A673 (cell line): ENCODE measurements around the gene SERPINB11. TPM values are rescaled to one million over a fixed set of nuclear protein-coding genes. Genes with fewer than 3 reads are reported as not detected.

Experiments
- BruUV-seq: library from RNA; stranded (reverse); fragments of 400-500 nt; replicated peaks from 2 replicates; lab custom pipeline; 2021; lab: Mats Ljungman, UMichigan
- CTCF ChIA-PET: fragments of 300-600 bp; sonication (Branson Sonifier 250); formaldehyde crosslinking; loops from one replicate; lab custom pipeline; 2022; ENCODE audit warnings: antibody characterized with exemption; lab: Charles Lee
- POLR2A ChIA-PET: fragments of 300-600 bp; sonication (Branson Sonifier 250); formaldehyde crosslinking; loops from one replicate; lab custom pipeline; 2022; ENCODE audit warnings: antibody characterized with exemption; ENCODE audit not compliant: low non-redundant PET; lab: Charles Lee
- DNase-seq: peaks from one replicate; pipeline ENCODE4 v3.0.0-alpha.2; 2015; ENCODE audit warnings: low spot score
- H3K27ac ChIP-seq: fragments of 200-600 bp; sonication (generic); 2 replicates; pipeline ENCODE4 v1.5.1; 2016; ENCODE audit warnings: mixed run types, low read depth, mild to moderate bottlenecking, mixed read lengths, antibody characterized with exemption, low read length; ENCODE audit not compliant: poor library complexity, severe bottlenecking
- H3K27me3 ChIP-seq: fragments of 200-600 bp; sonication (generic); replicated peaks from 2 replicates; pipeline ENCODE4 v1.6.1; 2017; ENCODE audit warnings: mixed run types, low read depth, mild to moderate bottlenecking, mixed read lengths, antibody characterized with exemption, low read length; ENCODE audit not compliant: insufficient read depth, poor library complexity
- H3K36me3 ChIP-seq: fragments of 200-600 bp; sonication (generic); 2 replicates; pipeline ENCODE4 v1.6.1; 2016; ENCODE audit warnings: mixed run types, mild to moderate bottlenecking, mixed read lengths, antibody characterized with exemption, low read length; ENCODE audit not compliant: insufficient read depth, poor library complexity, severe bottlenecking
- H3K4me1 ChIP-seq: fragments of 200-600 bp; sonication (generic); 2 replicates; pipeline ENCODE4 v1.6.1; 2017; ENCODE audit warnings: mixed run types, mild to moderate bottlenecking, mixed read lengths, antibody characterized with exemption, low read length; ENCODE audit not compliant: insufficient read depth, poor library complexity, severe bottlenecking
- H3K4me3 ChIP-seq: fragments of 200-600 bp; sonication (generic); 2 replicates; pipeline ENCODE4 v1.5.1; 2016; ENCODE audit warnings: low read depth, mixed run types, mild to moderate bottlenecking, mixed read lengths, low read length; ENCODE audit not compliant: poor library complexity, severe bottlenecking
- H3K9me3 ChIP-seq: fragments of 200-600 bp; sonication (generic); 2 replicates; pipeline ENCODE4 v1.6.1; 2016; ENCODE audit warnings: mixed run types, low read depth, mild to moderate bottlenecking, mixed read lengths, antibody characterized with exemption, low read length; ENCODE audit not compliant: poor library complexity, severe bottlenecking
- CTCF ChIP-seq: fragments of 300-800, 200-600 bp; sonication (generic); conservative IDR thresholded peaks from 2 replicates; pipeline ENCODE4 v1.5.1; 2017; ENCODE audit warnings: low read depth, mild to moderate bottlenecking, antibody characterized with exemption, low read length, moderate library complexity, mixed read lengths
- EZH2 ChIP-seq: fragments of 200-600 bp; sonication (generic); IDR thresholded peaks from 2 replicates; pipeline ENCODE4 v1.6.1; 2017; ENCODE audit warnings: borderline replicate concordance, low read depth, mild to moderate bottlenecking, mixed read lengths, antibody characterized with exemption, low read length; ENCODE audit not compliant: poor library complexity, severe bottlenecking
- intact Hi-C: fragments of 100-400 bp; cut with micrococcal nuclease; formaldehyde crosslinking; loops from one replicate; pipeline ENCODE4 v1.10.0; 2022; ENCODE audit not compliant: unreplicated experiment
- total RNA-seq: library from RNA; stranded (reverse); gene quantifications from 2 replicates; pipeline ENCODE4 v1.2.3, GENCODE V29; 2021

SERPINB11 gene
- total RNA-seq, 1 experiment from 2014 or later = not detected

DNA sequence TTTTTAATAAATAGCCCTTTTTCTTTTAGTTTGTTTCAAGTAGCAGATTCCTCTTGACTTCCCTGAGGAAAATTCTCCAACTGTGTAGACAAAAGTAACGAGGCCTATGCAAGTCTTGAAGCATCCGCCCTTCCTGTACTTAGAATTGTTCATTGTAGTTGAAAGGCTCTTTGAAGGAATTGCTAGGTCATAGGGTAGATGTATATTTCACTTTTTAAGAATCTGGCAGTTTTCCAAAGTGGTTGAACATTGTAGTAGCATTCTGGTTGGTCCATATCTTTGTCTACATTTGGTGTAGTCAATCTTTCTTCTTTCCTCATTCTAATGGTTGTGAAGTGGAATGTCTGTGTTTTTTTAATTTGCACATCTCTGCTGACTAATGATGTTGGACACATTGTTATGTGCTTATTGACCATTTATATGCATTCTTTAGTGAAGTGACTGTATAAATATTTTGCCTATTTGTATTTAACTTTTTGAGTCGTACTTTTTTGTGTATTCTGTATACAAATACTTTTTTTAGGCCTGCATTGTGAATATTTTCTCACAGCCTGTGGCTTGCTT, 5.6 kb upstream of the SERPINB11 start:
- no peak for DNase-seq
- no peak for TF ChIP-seq EZH2
- TF ChIP-seq CTCF = no peak

DNA sequence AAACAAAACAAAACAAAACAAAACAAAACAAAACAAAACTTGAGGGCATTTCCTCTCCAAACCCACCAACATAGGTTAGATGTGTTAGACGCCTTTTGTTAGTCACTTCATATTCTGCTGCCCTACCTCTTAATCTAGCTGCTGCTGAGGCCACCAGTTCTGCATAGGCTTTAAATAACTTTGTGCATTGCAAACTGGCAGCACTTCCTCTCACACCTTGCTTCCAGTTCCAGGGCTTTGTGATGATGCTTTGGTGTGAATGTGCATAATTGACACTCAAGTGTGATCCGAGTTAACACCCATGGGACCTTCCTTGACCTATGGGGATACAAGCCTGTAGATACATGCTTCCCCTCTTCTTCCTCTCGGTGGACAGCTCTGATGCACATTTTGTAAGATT, 2.3 kb upstream of the SERPINB11 start:
- no TSS peak for BruUV-seq
- ChIA-PET POLR2A (no interaction called here), CTCF (no interaction called here)

More for the DNA sequence above, 5.6 kb upstream of the SERPINB11 start:
- CTCF ChIA-PET = no interaction called here
- H3K4me3 ChIP-seq = no peak overlapping the region
- intact Hi-C loops = no loop called here
- POLR2A ChIA-PET = no interaction called here
- H3K27ac ChIP-seq = no peak overlapping the region
- H3K27me3 ChIP-seq = no peaks in the 10 kb centered on the region
- no peaks in the 10 kb centered on the region for H3K36me3 ChIP-seq
- no peaks in the 10 kb centered on the region for H3K9me3 ChIP-seq
- no peaks in the 10 kb centered on the region for H3K4me1 ChIP-seq
- BruUV-seq = no TSS peak

DNA sequence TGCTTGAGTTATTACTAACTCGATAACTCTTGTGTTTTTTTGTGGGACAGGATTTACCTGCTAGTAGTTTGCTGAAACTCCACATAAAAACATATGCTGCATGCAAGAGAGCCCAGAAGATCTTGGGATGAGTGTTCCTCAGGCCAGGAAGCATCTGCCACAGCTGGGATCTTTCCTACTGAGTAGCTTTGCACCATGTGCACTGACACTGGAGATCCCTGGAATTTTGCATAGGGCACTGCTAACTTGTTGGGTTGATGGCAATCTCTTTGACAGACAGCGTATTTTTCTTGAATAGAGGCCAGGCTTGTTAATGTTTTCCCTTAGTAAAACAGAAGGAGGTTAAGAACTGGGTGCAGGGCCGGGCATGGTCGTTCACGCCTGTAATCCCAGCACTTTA, 808 bp upstream of the SERPINB11 start:
- H3K4me1 ChIP-seq = no peaks in the 10 kb centered on the region
- no peaks in the 10 kb centered on the region for H3K9me3 ChIP-seq
- ChIA-PET CTCF (no interaction called here), POLR2A (interaction anchor here (0.7 kb wide), 1 partner anchor 622 kb away, joined by 3 read pairs; no protein-coding TSS in a partner anchor)
- H3K4me3 ChIP-seq = no peak overlapping the region
- BruUV-seq = no TSS peak
- intact Hi-C loops = no loop called here
- no peaks in the 10 kb centered on the region for H3K27me3 ChIP-seq
- DNase-seq = no peak
- no peaks in the 10 kb centered on the region for H3K36me3 ChIP-seq
- no peak overlapping the region for H3K27ac ChIP-seq
- no peak for TF ChIP-seq CTCF

More for the DNA sequence above, 2.3 kb upstream of the SERPINB11 start:
- no peaks in the 10 kb centered on the region for H3K4me1 ChIP-seq
- no peaks in the 10 kb centered on the region for H3K27me3 ChIP-seq
- intact Hi-C loops = no loop called here
- H3K4me3 ChIP-seq = no peak overlapping the region
- TF ChIP-seq EZH2 (no peak), CTCF (no peak)
- no peak overlapping the region for H3K27ac ChIP-seq
- DNase-seq = no peak
- no peaks in the 10 kb centered on the region for H3K36me3 ChIP-seq
- no peaks in the 10 kb centered on the region for H3K9me3 ChIP-seq
